Measurements from ENCODE around the gene YKT6.

The YKT6 gene

DNA sequence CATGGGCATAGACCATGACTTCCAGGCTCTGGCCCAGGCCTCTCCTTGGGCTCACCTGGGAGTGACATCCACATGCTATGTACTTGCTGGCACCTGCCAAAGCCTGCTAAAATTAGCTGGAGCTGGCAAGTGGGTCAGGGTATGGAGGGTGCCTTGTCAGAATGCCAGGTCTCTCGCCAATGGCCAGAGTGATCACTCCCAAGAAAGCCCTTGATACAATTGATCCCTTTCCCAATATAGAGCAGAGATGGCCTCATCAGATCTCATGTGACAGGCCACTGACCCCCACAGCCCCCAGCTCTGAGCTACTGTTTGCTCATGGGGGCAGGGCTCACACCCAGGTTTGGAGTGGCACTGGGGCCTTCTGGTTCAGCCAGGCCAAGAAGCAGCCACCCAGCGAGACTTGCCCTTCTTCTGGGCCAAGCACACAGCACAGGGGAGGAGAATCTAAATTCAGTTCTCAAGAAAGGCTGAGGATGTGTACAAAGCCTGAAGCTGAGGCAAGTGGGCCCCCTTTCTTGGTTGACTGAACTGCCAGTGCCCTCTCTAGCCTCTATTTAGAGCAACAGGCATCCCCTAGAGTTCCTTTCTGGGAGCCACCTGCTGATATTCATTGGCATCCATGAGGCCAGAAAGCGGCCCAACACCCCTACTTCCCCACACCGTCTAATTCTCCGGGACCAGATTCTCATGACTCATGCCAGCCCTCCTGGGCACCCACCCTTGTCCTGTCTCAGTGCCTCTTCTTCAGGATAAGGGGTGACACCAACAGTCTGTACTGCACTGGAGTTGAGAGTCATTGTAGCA is 40.8 kb upstream of the YKT6 start:
- H4K91ac ChIP-seq (ENCODE audit: low read depth, low read length, poor library complexity): no peak overlapping the region
- H2AFZ ChIP-seq (ENCODE audit: low read length): no peak overlapping the region
- H3K14ac ChIP-seq (ENCODE audit: low read length): no peak overlapping the region
- no peaks in the 10 kb centered on the region for H3K79me1 ChIP-seq (ENCODE audit: low read depth, low read length)
- H3K9ac ChIP-seq (ENCODE audit: low read depth, low read length, poor library complexity): no peak overlapping the region
- no peak overlapping the region for H3K18ac ChIP-seq (ENCODE audit: low read length)
- no peak overlapping the region for H3K4me3 ChIP-seq (ENCODE audit: low read length in 2 of 2)
- H3K27me3 ChIP-seq (ENCODE audit: control insufficient read depth in 3 of 3, insufficient read depth in 3 of 3, low read depth in 1 of 3, low read length in 3 of 3): peaks cover 0 to 55% (median 0%) of the 10 kb centered on the region in 3 experiments
- H3K4me1 ChIP-seq (ENCODE audit: control insufficient read depth in 2 of 2, insufficient read depth in 1 of 2, low read depth in 1 of 2, low read length in 2 of 2): peaks cover 0 to 11% of the 10 kb centered on the region in 2 donors
- no peak for DNase-seq (ENCODE audit: low spot score)
- H2BK15ac ChIP-seq (ENCODE audit: low read length): no peak overlapping the region
- H3K23ac ChIP-seq (ENCODE audit: low read depth, low read length, poor library complexity): no peak overlapping the region
- H3K27ac ChIP-seq (replicated peaks; ENCODE audit: low read length): no peak overlapping the region
- no peak overlapping the region for H2BK5ac ChIP-seq (ENCODE audit: low read length)
- H2BK12ac ChIP-seq (ENCODE audit: low read length): no peak overlapping the region
- H3K4ac ChIP-seq (ENCODE audit: low read length): no peak overlapping the region
- no peak overlapping the region for H2AK5ac ChIP-seq (ENCODE audit: low read depth, low read length)
- no peak overlapping the region for H2BK120ac ChIP-seq (ENCODE audit: low read depth, low read length)
- H4K8ac ChIP-seq (ENCODE audit: low read depth, low read length): no peak overlapping the region
- H3K36me3 ChIP-seq (replicated peaks in 1 of 2; ENCODE audit: control insufficient read depth in 2 of 2, insufficient read depth in 2 of 2, low read length in 2 of 2): no peaks in the 10 kb centered on the region
- no peaks in the 10 kb centered on the region for H3K9me3 ChIP-seq (replicated peaks in 1 of 2; ENCODE audit: control insufficient read depth in 2 of 2, insufficient read depth in 1 of 2, low read depth in 1 of 2, low read length in 2 of 2)
- WGBS, 2 donors (ENCODE audit: extremely low coverage in 2 of 2, insufficient read length in 2 of 2, insufficient replicate concordance in 1 of 2): no CpG with 5 or more reads among the region's 5 CpGs
- no peak overlapping the region for H3K4me2 ChIP-seq (ENCODE audit: insufficient read depth, low read length, poor library complexity, severe bottlenecking)

DNA sequence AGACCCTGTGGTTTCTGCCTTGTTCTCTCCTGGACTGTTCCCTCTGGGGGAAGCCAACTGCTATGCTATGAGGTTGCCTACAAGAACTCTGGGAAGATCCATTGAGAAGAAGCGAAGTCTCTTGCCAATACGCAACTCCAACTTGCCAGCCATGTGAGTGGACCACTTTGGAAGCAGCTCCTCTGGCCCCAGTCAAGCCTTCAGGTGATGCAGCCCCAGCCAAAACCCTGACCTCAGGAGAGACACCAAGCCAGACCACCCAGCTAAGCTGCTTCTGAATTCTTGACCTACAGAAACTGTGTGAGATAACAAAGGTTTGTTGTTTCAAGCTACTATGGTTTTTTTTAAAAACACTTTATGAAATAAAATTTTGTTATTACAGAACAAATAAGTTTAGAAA is 39.4 kb upstream of the YKT6 start:
- H3K4ac ChIP-seq (ENCODE audit: low read length): no peak overlapping the region
- no CpG with 5 or more reads among the region's 2 CpGs for WGBS, 2 donors (ENCODE audit: extremely low coverage in 2 of 2, insufficient read length in 2 of 2, insufficient replicate concordance in 1 of 2)

DNA sequence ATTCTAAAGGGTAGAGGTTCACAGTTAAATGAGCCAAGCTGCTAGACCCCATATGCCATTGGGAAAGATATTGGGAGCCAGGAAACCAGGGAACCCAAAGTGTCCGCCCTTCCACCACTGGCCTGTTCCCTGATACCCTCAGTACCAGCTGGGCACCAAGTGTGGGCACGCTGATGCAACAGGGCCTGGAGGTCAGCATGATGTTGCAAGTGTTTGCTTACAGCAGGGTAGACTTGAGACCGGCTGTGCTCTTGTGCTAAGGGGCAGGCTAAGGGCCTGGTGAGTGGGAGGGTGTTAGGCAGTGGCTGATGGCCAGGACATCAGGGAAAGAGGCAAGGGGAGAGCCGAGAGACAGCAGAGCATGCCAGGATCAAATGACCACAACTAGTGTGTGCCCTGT is 38.6 kb upstream of the YKT6 start:
- Histone ChIP-seq H2AK5ac (ENCODE audit: low read depth, low read length) (no peak overlapping the region), H3K79me1 (ENCODE audit: low read depth, low read length) (peaks cover 1% of the 10 kb centered on the region), H4K91ac (ENCODE audit: low read depth, low read length, poor library complexity) (no peak overlapping the region), H3K36me3 (replicated peaks in 1 of 2; ENCODE audit: control insufficient read depth in 2 of 2, insufficient read depth in 2 of 2, low read length in 2 of 2) (no peaks in the 10 kb centered on the region), H2BK5ac (ENCODE audit: low read length) (no peak overlapping the region), H3K23ac (ENCODE audit: low read depth, low read length, poor library complexity) (no peak overlapping the region), H3K27ac (replicated peaks; ENCODE audit: low read length) (no peak overlapping the region), H3K4me3 (ENCODE audit: low read length in 2 of 2) (no peak overlapping the region), H3K27me3 (ENCODE audit: control insufficient read depth in 3 of 3, insufficient read depth in 3 of 3, low read depth in 1 of 3, low read length in 3 of 3) (peaks cover 0 to 40% (median 2%) of the 10 kb centered on the region in 3 experiments), H3K4me1 (ENCODE audit: control insufficient read depth in 2 of 2, insufficient read depth in 1 of 2, low read depth in 1 of 2, low read length in 2 of 2) (peaks cover 0 to 11% of the 10 kb centered on the region in 2 donors), H3K9me3 (replicated peaks in 1 of 2; ENCODE audit: control insufficient read depth in 2 of 2, insufficient read depth in 1 of 2, low read depth in 1 of 2, low read length in 2 of 2) (peaks cover 0 to 2% of the 10 kb centered on the region in 2 donors), H3K4me2 (ENCODE audit: insufficient read depth, low read length, poor library complexity, severe bottlenecking) (no peak overlapping the region), H4K8ac (ENCODE audit: low read depth, low read length) (no peak overlapping the region), H3K4ac (ENCODE audit: low read length) (no peak overlapping the region), H2BK120ac (ENCODE audit: low read depth, low read length) (no peak overlapping the region), H3K14ac (ENCODE audit: low read length) (no peak overlapping the region), H2AFZ (ENCODE audit: low read length) (no peak overlapping the region), H2BK15ac (ENCODE audit: low read length) (peak overlapping the region; percentile 34), H3K18ac (ENCODE audit: low read length) (no peak overlapping the region), H3K9ac (ENCODE audit: low read depth, low read length, poor library complexity) (no peak overlapping the region), H2BK12ac (ENCODE audit: low read length) (no peak overlapping the region)
- WGBS, 2 donors (ENCODE audit: extremely low coverage in 2 of 2, insufficient read length in 2 of 2, insufficient replicate concordance in 1 of 2): no CpG with 5 or more reads among the region's 4 CpGs
- DNase-seq (ENCODE audit: low spot score): no peak

More for the DNA sequence above, 39.4 kb upstream of the YKT6 start:
- no peak overlapping the region for H3K27ac ChIP-seq (replicated peaks; ENCODE audit: low read length)
- no peak overlapping the region for H3K23ac ChIP-seq (ENCODE audit: low read depth, low read length, poor library complexity)
- no peak for DNase-seq (ENCODE audit: low spot score)
- no peak overlapping the region for H4K91ac ChIP-seq (ENCODE audit: low read depth, low read length, poor library complexity)
- H3K4me3 ChIP-seq (ENCODE audit: low read length in 2 of 2): no peak overlapping the region
- no peak overlapping the region for H2BK120ac ChIP-seq (ENCODE audit: low read depth, low read length)
- peaks cover 1% of the 10 kb centered on the region for H3K79me1 ChIP-seq (ENCODE audit: low read depth, low read length)
- H2AK5ac ChIP-seq (ENCODE audit: low read depth, low read length): no peak overlapping the region
- no peaks in the 10 kb centered on the region for H3K36me3 ChIP-seq (replicated peaks in 1 of 2; ENCODE audit: control insufficient read depth in 2 of 2, insufficient read depth in 2 of 2, low read length in 2 of 2)
- H3K4me1 ChIP-seq (ENCODE audit: control insufficient read depth in 2 of 2, insufficient read depth in 1 of 2, low read depth in 1 of 2, low read length in 2 of 2): peaks cover 0 to 11% of the 10 kb centered on the region in 2 donors
- no peak overlapping the region for H2AFZ ChIP-seq (ENCODE audit: low read length)
- no peak overlapping the region for H2BK15ac ChIP-seq (ENCODE audit: low read length)
- no peak overlapping the region for H3K14ac ChIP-seq (ENCODE audit: low read length)
- H4K8ac ChIP-seq (ENCODE audit: low read depth, low read length): no peak overlapping the region
- H3K9ac ChIP-seq (ENCODE audit: low read depth, low read length, poor library complexity): no peak overlapping the region
- no peak overlapping the region for H3K4me2 ChIP-seq (ENCODE audit: insufficient read depth, low read length, poor library complexity, severe bottlenecking)
- no peak overlapping the region for H2BK5ac ChIP-seq (ENCODE audit: low read length)
- H2BK12ac ChIP-seq (ENCODE audit: low read length): no peak overlapping the region
- H3K18ac ChIP-seq (ENCODE audit: low read length): no peak overlapping the region
- H3K27me3 ChIP-seq (ENCODE audit: control insufficient read depth in 3 of 3, insufficient read depth in 3 of 3, low read depth in 1 of 3, low read length in 3 of 3): peaks cover 0 to 48% (median 2%) of the 10 kb centered on the region in 3 experiments
- H3K9me3 ChIP-seq (replicated peaks in 1 of 2; ENCODE audit: control insufficient read depth in 2 of 2, insufficient read depth in 1 of 2, low read depth in 1 of 2, low read length in 2 of 2): peaks cover 0 to 2% of the 10 kb centered on the region in 2 donors

DNA sequence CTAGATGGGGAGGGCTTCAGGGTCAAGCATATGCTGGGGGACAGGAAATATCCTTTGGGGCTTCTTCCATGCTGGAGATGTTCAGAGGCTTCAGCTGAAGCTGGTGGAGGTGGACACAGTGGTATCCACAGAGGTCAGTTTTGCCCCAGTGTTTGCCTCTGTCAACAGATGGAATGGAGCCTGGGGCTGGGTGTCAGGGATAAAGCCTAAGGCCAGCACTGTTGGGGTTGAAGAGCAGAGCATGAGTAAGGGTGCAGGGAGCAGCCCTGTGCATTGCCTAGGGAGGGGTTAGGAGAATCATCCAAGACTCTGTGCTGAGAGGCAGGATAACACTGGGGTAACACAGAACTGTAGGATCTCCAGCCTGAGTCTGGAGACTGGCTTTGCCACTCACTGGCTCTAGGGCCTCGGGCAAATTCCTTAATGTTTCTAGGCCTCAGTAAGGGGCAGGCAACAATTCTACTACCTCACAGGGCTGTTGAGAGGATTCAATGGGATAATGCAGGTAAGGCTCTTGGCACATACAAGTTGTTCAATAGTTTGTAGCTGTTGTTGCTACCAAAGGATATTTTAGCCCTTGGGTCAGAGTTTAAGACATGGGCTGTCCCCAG is 37.9 kb upstream of the YKT6 start:
- peaks cover 0 to 34% (median 2%) of the 10 kb centered on the region in 3 experiments for H3K27me3 ChIP-seq (ENCODE audit: control insufficient read depth in 3 of 3, insufficient read depth in 3 of 3, low read depth in 1 of 3, low read length in 3 of 3)
- H4K8ac ChIP-seq (ENCODE audit: low read depth, low read length): no peak overlapping the region
- H3K9ac ChIP-seq (ENCODE audit: low read depth, low read length, poor library complexity): no peak overlapping the region
- no peak for DNase-seq (ENCODE audit: low spot score)
- no peak overlapping the region for H2BK15ac ChIP-seq (ENCODE audit: low read length)
- H3K27ac ChIP-seq (replicated peaks; ENCODE audit: low read length): no peak overlapping the region
- H2AFZ ChIP-seq (ENCODE audit: low read length): no peak overlapping the region
- peaks cover 0 to 5% of the 10 kb centered on the region in 2 donors for H3K4me1 ChIP-seq (ENCODE audit: control insufficient read depth in 2 of 2, insufficient read depth in 1 of 2, low read depth in 1 of 2, low read length in 2 of 2)
- no peak overlapping the region for H4K91ac ChIP-seq (ENCODE audit: low read depth, low read length, poor library complexity)
- H3K9me3 ChIP-seq (replicated peaks in 1 of 2; ENCODE audit: control insufficient read depth in 2 of 2, insufficient read depth in 1 of 2, low read depth in 1 of 2, low read length in 2 of 2): peaks cover 0 to 2% of the 10 kb centered on the region in 2 donors
- WGBS, 2 donors (ENCODE audit: extremely low coverage in 2 of 2, insufficient read length in 2 of 2, insufficient replicate concordance in 1 of 2): no CpG with 5 or more reads among the region's 1 CpG
- no peak overlapping the region for H3K23ac ChIP-seq (ENCODE audit: low read depth, low read length, poor library complexity)
- H2BK120ac ChIP-seq (ENCODE audit: low read depth, low read length): no peak overlapping the region
- H3K36me3 ChIP-seq (replicated peaks in 1 of 2; ENCODE audit: control insufficient read depth in 2 of 2, insufficient read depth in 2 of 2, low read length in 2 of 2): no peaks in the 10 kb centered on the region
- H3K18ac ChIP-seq (ENCODE audit: low read length): no peak overlapping the region
- no peak overlapping the region for H2BK5ac ChIP-seq (ENCODE audit: low read length)
- H3K79me1 ChIP-seq (ENCODE audit: low read depth, low read length): peaks cover 1% of the 10 kb centered on the region
- H2BK12ac ChIP-seq (ENCODE audit: low read length): no peak overlapping the region
- H2AK5ac ChIP-seq (ENCODE audit: low read depth, low read length): no peak overlapping the region
- H3K4ac ChIP-seq (ENCODE audit: low read length): no peak overlapping the region
- H3K14ac ChIP-seq (ENCODE audit: low read length): no peak overlapping the region
- H3K4me3 ChIP-seq (ENCODE audit: low read length in 2 of 2): no peak overlapping the region
- no peak overlapping the region for H3K4me2 ChIP-seq (ENCODE audit: insufficient read depth, low read length, poor library complexity, severe bottlenecking)

All from neuronal stem cell (in vitro differentiated cells).